NCI-H526 (cell line): ENCODE measurements around the gene TSPAN32.
"Not testable (repeated sequence)": the region's sequence is repeated elsewhere in the genome, so short reads cannot be mapped to it uniquely, and the experiment has no call there.

Experiments used
- DNase-seq, 2 experiments: peaks; one replicate each; lab custom pipeline; 2025; lab: John Stamatoyannopoulos, UW

The TSPAN32 gene

GRCh38 chr11:2314525-2315394 is 12.9 kb downstream of the TSPAN32 start:
- no peak for DNase-seq

- no peak for DNase-seq
These were observed 13.8 kb downstream of the TSPAN32 start for GRCh38 chr11:2315395-2316168.

- DNase-seq = no peak
These were observed 14.6 kb downstream of the TSPAN32 start for GRCh38 chr11:2316169-2316962.

- DNase-seq = no peak
These were observed 15.1 kb downstream of the TSPAN32 start for GRCh38 chr11:2316963-2317244.

GRCh38 chr11:2317354-2318050 is 15.7 kb downstream of the TSPAN32 start:
- no peak for DNase-seq

- DNase-seq = no peak
These were observed 16.3 kb downstream of the TSPAN32 start for GRCh38 chr11:2318123-2318522.

- DNase-seq = no peak
These were observed 16.9 kb downstream of the TSPAN32 start for GRCh38 chr11:2318707-2319106.

- DNase-seq = no peak
These were observed 18.1 kb downstream of the TSPAN32 start for GRCh38 chr11:2319791-2320472.

- DNase-seq = no peak
These were observed 18.9 kb downstream of the TSPAN32 start for GRCh38 chr11:2320568-2321310.

GRCh38 chr11:2321311-2321683 is 19.5 kb downstream of the TSPAN32 start:
- DNase-seq = no peak

- no peak for DNase-seq
These were observed 23.3 kb downstream of the TSPAN32 start for GRCh38 chr11:2325123-2325522.

- DNase-seq = no peak
These were observed 23.9 kb downstream of the TSPAN32 start for GRCh38 chr11:2325719-2326118.

GRCh38 chr11:2327032-2327431 is 25.2 kb downstream of the TSPAN32 start:
- DNase-seq = no peak

- DNase-seq = no peak
These were observed 26.2 kb downstream of the TSPAN32 start for GRCh38 chr11:2328021-2328420.

GRCh38 chr11:2328656-2329354 is 27.0 kb downstream of the TSPAN32 start:
- no peak for DNase-seq

- no peak for DNase-seq
These were observed 27.7 kb downstream of the TSPAN32 start for GRCh38 chr11:2329551-2329950.

- no peak for DNase-seq
These were observed 28.9 kb downstream of the TSPAN32 start for GRCh38 chr11:2330696-2331095.

GRCh38 chr11:2331404-2331803 is 29.6 kb downstream of the TSPAN32 start:
- no peak for DNase-seq

GRCh38 chr11:2332569-2332968 is 30.8 kb downstream of the TSPAN32 start:
- not testable (repeated sequence) for DNase-seq
